Hindlimb muscle (tissue), 1 donor: ENCODE results near the gene CCN5. TPM values are rescaled to one million over a fixed set of nuclear protein-coding genes. Genes with fewer than 3 reads are reported as not detected.
A peak's percentile ranks its signal among the peaks of the same experiment; 100 is the strongest.

Source experiments
- DNase-seq: peaks from one replicate; pipeline ENCODE4 v3.0.0-alpha.2; 2013
- polyA plus RNA-seq: library from polyadenylated mRNA; unstranded; fragments of 120-200 nt; gene quantifications from one replicate; pipeline ENCODE4 v1.2.1, GENCODE V29; 2013; ENCODE audit not compliant: insufficient read length

The CCN5 gene
- polyA plus RNA-seq, 1 donor: 0.15 TPM

GRCh38 chr20:44716309-44717106 lies 1.3 kb downstream of the CCN5 start:
- DNase-seq: no peak

DNA sequence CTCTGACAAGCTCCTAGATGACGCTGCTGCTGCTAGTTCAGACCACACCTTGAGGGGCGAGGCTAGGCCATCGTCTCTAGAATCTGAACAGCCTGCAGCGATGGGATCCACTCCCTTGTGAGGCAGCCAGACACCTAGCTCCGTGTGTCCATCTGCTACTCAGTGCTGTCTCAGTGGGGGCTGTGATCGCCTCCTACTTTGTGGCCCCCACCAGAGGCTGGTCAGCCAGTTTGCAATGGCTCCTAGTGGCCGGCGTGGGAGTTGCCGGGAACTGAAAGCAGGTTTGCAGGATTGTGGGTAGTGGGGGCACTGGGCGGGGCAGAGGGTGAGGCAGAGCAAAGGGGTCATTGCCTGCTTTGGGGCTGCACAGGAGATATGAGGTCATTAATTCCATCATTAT lies 2.8 kb downstream of the CCN5 start:
- DNase-seq: no peak

GRCh38 chr20:44719841-44720240 lies 4.7 kb downstream of the CCN5 start:
- DNase-seq: no peak

DNA sequence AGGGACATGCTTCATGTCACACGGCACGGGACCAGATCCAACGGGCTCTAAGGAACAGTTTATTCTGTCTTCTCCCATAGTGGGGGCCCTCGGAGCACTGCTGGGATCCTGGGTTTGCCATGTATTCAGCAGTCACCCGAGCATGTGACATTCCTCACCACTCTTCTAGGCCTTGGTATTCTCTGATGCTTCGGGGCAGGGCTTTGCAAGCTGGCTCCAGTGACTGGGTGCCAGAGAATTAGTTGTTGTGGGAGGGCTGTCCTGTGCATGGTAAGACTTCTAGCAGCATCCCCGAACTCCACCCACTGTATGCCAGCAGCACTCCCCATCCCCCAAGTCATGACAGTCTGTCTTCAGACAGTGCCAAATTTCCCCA lies 5.4 kb downstream of the CCN5 start:
- no peak for DNase-seq

DNA sequence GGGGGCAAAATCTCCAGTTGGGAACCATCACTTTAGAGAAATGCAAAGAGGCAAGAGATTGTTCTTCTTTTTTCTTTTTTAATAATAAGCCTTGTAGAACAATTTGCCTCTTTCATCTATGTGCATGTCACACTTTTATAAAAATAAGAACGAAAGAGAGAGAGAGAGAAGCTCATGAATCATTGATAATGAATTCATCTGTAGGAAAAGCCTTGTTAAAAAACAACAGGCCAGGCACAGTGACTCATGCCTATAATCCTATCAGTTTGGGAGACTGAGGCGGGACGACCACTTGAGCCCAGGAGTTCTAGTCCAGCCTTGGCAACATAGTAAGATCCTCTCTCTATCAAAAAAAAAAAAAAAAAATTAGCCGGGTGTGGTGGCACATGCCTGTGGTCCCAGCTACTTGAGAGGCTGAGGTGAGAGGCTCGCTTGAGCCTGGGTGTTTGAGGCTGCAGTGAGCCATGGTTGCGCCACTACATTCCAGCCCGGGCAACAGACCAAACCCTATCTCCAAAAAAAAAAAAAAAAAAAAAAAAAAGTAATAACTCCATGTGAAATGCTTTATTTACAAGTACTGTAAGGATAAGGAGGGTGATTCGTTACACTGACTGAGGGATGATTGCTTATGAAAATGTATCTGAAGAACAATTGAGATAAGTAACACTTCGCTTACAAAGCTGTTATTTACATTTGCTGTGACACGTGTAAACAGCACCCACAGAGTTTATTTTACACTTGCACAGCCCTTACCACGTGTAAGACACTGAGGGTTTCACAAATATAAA lies 6.0 kb downstream of the CCN5 start:
- no peak for DNase-seq

- no peak for DNase-seq
Measured at GRCh38 chr20:44721785-44722054, 6.6 kb downstream of the CCN5 start.

GRCh38 chr20:44722990-44723389 lies 7.8 kb downstream of the CCN5 start:
- no peak for DNase-seq

DNA sequence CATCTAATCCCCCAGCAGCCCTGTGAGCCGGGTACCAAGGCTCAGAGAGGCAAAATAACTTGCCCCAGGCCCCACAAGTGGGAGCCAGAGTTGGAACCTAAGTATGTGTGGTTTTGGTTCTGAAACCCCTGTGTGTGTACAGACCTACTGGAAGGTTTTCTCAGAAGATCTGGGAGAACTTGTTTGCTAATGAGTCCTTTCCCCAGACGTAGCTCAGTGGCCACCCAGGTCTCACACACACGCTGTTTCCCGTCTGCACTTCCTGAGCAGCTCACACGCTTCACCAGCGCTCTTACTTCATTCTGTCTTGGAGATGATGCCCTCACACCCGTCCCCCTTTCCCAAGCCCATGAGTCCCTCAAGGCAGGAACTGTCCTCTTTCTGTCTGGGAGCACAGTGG lies 8.2 kb downstream of the CCN5 start:
- no peak for DNase-seq

GRCh38 chr20:44723798-44724362 lies 8.7 kb downstream of the CCN5 start:
- no peak for DNase-seq

- no peak for DNase-seq
Measured at GRCh38 chr20:44724423-44725091, 9.4 kb downstream of the CCN5 start.

DNA sequence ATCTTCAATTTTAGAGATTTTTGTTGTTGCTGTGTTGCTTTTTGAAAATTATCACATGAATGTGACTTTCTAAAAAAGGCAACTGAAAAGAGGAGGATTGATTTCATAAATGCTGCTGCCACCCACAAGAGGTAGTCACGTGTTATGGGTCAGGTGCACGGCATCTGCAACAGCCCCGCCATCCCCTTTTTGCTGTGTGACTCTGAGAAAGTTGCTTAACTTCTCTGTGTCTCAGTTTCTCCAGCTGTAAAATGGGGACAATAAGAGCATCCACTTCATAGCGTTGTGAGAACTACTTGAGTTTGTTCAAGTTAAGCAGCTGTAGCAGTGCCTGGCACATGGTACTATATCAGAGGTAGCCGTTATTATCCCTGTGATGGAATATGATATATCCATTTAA lies 10.7 kb downstream of the CCN5 start:
- DNase-seq: no peak

DNA sequence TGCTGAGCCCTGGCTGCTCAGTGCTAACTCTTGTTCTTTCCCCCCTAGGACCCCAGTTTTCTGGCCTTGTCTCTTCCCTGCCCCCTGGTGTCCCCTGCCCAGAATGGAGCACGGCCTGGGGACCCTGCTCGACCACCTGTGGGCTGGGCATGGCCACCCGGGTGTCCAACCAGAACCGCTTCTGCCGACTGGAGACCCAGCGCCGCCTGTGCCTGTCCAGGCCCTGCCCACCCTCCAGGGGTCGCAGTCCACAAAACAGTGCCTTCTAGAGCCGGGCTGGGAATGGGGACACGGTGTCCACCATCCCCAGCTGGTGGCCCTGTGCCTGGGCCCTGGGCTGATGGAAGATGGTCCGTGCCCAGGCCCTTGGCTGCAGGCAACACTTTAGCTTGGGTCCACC lies 11.9 kb downstream of the CCN5 start:
- no peak for DNase-seq

GRCh38 chr20:44727651-44728050 lies 12.5 kb downstream of the CCN5 start:
- no peak for DNase-seq

DNA sequence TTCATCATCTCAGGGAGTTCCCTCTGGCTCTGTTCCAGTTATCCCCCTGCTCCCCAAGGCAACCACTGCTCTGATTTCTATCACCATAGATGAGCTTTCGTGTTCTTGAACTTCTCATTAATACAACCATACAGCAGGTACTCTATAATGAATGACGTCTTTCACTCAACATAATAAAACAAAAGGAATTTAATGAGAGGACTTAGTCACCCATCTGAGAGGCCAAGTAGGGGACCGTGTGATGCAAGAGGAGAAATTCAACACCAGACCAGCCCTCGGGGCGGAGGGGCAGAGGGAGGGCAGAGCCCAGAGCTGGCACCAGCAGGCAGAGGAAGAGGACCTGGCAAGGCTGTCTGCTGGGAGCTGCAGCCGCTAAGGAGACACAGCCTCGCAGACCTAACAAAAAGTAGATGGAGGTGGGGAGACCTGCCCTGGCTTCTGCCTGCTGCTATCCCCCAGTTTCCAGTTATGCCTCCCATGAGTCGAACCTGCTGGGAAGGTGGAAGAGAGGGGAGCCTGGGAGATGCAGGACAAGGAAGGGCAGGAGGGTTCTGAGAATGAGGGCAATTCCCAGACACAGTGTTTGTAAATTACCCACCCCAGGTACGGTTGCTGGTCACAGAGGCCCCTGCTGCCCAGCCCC lies 13.8 kb downstream of the CCN5 start:
- DNase-seq: no peak

- DNase-seq: no peak
Measured at GRCh38 chr20:44730441-44730840, 15.3 kb downstream of the CCN5 start.

DNA sequence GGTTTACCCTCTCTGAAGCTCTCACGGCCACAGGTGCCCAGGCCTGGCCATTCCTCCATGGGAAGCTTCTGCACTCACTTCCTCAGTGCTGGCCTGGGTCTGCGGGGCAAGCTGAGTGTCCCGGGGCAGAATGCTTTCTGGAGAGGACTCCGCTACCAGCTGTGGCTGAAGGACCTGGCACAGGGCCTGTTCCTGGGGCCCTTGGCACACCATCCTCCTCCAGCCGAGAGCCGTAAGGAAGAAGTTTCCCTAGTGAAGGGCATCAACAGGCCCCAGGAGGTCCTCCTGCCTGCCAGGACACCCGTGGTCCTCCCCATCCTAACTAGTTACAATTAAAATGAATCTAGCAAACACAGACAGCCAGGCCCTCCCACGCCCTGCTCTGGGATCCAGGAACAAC lies 16.5 kb downstream of the CCN5 start:
- no peak for DNase-seq

GRCh38 chr20:44732327-44732726 lies 17.2 kb downstream of the CCN5 start:
- DNase-seq: no peak

DNA sequence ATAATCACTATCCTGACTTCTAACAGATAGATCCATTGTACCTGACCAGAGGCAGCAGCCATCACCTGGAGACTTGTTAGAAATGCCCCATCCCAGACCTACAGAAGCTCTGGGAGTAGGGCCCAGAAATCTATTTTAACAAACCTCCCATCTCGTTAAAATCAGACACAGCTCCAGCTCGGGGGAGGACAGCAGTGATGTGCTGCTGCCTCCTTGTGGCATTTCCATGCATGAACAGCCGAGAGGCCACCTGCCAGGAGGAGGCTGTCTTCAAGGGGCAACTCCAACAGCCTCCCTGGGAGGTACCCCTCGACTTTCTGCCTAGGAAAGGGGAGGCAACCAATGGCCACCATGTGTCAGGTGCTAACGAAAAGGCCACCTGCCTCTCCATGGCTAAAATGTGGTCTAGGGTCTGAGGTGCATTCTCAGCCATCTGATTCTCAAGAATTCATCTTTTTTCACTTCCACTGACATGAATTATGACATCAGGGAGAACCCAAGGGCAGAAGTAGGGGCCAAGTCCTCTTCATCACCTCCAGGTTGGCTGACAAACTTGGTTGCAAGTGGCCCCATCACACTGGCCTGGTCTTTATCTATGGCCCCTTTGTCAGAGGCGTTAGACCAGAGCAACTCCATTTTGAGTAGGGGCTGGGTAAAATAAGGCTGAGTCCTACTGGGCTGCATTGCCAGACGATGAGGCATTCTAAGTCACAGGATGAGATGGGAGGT lies 18.3 kb downstream of the CCN5 start:
- peak; percentile 57 for DNase-seq

DNA sequence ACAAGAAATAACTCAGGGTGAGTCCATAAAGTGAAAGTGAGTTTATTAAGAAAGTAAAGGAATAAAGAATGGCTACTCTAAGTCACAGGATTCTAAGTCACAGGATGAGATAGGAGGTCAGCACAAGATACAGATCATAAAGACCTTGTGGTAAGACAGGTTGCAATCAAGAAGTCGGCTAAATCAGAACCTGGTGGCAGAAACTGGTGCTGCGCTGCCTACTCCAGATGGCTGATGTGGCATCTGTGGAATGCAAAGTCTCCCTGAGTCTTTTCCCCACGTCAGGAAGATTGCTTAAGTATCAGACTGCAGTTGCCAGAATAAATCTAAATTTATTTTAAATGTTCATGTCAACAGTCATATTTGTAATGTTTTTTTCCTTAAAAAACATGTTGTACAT lies 19.8 kb downstream of the CCN5 start:
- DNase-seq: no peak

DNA sequence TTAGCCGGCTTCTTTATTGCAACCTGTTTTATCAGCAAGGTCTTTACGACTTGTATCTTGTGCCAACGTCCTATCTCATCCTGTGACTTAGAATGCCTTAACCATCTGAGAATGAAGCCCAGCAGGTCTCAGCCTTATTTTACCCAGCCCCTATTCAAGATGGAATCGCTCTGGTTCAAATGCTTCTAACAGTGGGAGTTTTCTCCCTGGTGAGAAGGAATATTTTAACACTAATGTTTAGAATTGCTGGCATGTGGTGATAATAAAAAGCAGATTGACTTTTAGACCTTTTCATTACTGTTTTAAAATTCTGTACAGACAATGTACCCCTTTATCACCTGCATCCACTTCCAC lies 20.6 kb downstream of the CCN5 start:
- DNase-seq: no peak

DNA sequence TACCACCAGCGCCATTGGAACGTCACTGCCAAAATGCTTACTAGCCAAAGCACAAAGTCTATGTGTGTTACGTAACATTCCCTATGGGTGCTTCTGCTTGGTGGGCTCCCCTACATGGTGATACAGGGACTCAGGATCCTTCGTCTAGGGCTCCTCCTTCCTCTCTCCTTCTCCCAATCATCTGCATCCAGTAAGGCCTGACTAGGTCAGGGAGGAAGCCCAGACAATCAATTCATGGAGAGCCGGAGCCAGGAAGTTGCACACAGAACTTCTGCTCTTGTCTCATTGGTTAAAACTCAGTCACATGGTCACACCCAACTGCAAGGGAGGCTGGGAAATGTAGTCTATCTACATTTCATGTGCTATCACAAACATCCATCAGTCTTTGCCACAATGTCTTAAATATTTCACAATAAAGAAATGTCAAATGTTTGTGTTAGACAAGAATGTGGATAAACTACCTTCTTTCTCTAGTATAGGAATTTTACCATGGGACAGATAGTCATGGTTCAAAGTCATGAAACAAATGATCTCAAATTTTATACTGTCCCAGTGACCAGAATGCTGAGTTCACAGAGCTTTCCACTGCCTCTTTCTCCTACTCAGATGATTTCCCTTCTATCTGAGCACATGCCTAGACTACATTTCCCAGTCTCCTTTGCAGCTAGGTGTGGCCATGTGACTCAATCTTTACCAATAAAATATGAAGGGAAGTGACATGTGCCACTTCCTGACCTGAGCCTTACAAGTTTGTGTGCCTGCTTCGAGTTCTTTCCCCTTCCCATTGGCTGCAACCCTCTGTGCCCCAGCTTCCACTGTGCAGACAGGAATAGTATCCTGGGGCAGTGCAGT lies 21.2 kb downstream of the CCN5 start:
- peak; percentile 60 for DNase-seq
